Hypothalamus (tissue), 51 donors: ENCODE results near the gene CREB5.
"Not testable (repeated sequence)": the region's sequence is repeated elsewhere in the genome, so short reads cannot be mapped to it uniquely, and the experiment has no call there.

Experiments used
- DNase-seq, 51 donors: peaks; one replicate each; lab custom pipeline; 2025; lab: John Stamatoyannopoulos, UW

CREB5 gene

DNA sequence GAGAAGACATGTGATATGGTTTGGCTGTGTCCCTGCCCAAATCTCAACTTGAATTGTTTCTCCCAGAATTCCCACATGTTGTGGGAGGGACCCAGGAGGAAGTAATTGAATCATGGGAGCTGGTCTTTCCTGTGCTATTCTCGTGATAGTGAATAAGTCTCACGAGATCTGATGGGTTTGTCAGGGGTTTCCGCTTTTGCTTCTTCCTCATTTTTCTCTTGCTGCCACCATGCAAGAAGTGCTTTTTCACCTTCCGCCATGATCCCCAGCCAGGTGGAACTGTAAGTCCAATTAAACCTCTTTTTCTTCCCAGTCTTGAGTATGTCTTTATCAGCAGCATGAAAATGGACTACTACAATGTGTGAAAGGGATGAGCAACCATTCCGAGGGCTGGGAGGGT is 185.7 kb downstream of the CREB5 start:
- not testable (repeated sequence) for DNase-seq

DNA sequence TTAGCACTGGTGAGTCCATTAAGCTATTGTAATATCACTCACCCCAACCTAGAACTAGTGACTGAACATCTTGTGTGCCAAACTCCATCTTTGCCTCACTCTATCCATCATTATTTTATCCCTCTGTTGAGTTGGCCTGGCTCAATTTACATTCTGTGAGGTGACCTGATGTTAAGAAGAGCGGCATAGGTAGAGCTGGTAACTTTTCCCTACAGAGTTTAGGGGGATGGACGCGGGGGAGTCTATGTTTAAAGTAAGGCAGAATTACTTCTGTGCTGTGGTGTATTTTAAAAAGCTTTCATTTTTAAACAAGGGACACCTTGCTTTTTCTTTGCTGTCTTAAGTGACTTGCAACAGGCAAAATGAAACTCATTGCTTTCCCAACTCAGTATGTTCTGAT is 186.3 kb downstream of the CREB5 start:
- no peak for DNase-seq

DNA sequence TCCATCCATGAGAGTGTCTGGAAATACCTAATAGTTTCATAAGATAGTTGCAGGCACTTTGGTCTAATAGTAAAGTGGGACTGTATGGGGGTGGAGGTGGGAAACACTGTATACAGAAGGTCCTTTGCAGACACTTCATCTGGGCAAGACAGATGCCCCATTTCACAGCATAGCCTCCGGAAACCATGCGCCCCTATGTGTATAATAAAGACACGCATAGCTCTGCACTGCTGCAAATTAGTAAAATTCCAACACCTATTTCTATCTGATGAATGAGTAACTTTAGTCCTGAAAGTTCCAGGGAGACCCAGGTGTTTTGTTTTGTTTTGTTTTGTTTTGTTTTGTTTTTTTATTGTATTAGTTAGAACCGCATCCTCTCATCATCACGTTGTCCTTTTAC is 187.1 kb downstream of the CREB5 start:
- DNase-seq, result no peak

DNA sequence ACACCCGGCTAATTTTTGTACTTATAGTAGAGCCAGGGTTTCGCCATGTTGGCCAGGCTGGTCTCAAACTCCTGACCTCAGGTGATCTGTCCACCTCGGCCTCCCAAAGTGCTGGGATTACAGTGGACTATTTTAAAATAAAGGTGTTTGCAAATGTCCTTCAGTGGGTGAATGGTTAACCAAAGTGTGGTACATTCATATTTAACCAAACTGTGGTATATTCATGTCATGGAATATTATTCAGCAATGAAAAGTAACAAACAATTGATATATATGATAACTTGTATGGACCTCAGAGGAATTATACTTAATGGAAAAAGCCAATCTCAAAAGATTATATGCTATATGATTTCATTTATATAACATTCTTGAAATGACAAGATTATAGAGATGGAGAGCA is 190.0 kb downstream of the CREB5 start:
- no peak for DNase-seq

DNA sequence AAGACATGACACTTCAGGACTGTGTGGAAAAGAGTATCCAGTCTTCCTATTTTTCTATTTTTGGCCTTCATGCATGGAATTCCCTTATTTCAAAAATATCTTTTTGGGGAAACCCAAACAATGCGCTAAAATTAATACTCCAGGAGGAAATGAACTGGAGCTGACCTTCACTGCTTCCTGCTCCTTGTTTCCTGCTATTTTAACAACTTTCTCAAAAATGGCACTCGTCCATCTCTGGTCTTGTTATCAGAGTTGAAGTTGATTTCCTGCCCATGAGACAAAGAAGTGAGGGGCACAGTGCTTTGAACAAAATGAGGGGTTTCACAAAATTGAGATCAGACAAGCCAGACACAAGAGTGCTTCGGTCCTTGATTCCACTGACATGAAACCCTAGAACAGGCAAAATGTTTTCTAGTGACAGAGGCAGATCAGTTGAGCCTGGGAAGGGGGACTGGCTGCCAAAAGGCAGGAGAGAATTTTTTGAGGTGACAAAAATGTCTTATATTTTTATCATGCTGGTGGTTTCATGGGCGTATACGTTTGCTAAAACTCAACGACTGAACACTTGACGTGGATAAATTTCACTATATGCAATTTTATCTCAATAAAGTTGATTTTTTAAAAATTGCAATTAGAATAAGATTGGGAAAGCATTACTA is 193.2 kb downstream of the CREB5 start:
- DNase-seq, result no peak

DNA sequence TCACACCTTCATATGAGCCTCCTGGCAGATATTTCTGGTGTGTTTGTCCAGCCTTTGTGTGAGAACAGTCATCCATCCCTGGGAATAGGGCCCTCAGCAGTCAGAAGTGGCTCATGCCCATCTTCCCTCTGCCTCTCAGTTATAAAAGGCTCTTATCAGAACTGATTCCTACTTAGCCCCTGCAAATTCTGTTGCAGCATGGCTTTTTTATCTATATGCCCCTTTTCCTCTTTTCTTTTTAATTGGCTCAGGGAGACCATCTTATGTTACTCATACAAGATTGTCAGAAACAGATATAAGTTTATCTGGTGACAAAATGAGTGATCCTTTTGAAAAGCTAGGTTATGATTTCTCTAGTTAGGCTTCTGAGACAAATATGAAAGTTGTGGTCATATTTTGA is 194.1 kb downstream of the CREB5 start:
- no peak for DNase-seq

DNA sequence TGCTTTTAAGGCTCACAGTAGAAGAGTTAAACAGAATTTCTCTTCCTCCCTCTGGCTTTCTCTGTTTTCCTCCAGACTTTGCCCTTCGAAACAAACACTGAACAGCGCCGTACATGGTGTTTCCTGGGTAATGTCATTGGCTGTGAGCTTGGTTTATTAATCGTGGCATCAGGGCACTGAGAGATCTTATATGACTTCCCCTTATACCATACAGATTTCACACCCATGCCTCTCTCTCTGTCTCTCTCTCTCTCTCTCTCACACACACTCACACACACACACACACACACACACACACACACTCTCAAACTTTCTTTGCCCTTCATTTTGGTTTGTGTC is 195.5 kb downstream of the CREB5 start:
- DNase-seq, result no peak

DNA sequence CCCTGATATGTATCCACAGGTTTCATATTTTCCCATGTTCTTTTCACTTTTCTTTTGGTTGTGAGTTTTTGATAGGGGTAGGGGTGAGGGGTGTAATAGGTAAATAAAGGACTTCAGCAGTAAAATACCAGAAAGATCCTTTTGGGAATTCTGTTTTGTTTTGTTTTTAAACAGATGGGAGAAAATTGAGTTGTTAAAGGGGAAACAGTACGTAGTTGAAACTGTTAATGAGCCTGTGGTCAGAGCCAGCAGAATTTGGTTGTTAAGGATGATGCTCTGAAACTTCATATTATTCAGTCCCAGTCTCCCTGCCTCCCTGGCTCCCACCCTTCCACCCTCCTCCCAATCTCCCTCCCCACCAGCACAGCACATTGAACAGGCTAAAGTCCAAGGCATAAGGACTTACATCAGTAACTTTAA is 195.9 kb downstream of the CREB5 start:
- no peak for DNase-seq

DNA sequence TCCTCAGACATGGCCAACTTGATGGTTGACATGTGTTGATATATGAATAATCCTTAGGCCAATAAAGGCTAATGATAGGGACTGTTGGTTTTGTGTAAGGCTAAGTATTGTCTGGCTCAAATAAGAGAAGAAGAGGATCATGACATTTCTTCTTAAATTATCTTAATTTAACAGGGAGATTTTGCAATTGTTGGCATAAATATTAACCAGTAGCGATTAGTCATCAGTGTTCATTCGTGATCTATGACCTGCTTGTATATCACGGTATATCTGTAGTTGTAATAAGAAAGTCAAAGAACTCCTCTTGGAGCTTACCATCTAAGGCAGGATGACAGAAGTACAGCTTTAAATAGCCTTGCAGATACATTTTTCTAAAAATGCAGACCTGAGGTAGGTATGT is 196.4 kb downstream of the CREB5 start:
- no peak for DNase-seq

DNA sequence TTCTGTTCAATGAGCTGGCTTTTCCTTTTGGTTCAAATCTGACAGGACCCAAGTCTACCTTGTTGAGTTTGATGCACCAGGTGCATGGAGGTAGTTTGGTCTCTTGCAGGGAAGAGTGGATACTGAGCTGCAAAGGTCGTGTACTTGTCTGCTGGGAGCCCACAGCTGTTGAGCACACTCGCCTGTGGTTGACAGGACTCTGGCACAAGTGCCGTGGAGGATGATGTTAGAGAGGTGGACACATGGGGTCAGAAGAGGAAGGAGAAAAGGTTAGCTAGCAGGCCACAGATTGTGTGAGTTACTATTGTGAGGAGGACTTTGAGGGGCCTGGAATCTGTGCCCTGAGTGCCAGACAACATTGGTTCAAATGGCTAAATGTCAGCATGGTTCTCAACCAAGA is 197.3 kb downstream of the CREB5 start:
- no peak for DNase-seq

DNA sequence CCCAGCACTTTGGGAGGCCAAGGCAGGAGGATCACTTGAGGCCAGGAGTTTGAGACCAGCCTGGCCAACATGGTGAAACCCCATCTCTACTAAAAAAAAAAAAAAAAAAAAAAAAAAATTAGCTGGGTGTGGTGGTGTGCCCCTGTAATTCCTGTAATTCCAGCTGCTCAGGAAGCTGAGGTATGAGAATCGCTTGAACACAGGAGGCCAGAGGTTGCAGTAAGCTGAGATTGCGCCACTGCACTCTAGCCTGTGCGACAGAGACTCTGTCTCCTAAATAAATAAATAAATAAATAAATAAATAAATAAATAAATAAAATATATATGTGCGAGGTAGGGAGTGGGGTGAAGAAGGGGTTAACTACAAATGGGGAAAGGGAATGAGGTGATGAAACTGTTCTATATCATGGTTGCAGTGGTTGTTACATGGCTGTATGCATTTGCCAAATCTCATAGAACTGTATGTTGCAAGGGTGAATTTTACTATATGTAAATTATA is 199.1 kb downstream of the CREB5 start:
- DNase-seq, result not testable (repeated sequence)

DNA sequence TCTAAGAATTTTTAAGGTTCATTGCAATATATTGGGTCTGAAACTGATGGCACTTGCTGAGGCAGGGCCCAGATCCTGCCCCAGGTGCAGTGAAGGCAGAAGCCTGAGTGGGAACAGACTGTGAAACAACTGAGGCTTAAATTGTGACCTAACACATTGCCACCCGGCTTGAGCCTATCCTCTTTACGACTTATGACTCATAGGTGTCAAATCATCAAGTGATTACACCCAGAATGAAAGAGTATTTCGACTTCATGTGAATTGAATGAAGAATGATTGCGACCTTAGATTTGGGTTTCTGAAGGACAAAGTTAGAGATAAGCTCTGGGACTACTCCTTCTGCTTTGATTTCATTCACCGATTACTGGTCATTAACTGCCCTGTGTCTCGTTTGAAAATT is 200.9 kb downstream of the CREB5 start:
- no peak for DNase-seq

DNA sequence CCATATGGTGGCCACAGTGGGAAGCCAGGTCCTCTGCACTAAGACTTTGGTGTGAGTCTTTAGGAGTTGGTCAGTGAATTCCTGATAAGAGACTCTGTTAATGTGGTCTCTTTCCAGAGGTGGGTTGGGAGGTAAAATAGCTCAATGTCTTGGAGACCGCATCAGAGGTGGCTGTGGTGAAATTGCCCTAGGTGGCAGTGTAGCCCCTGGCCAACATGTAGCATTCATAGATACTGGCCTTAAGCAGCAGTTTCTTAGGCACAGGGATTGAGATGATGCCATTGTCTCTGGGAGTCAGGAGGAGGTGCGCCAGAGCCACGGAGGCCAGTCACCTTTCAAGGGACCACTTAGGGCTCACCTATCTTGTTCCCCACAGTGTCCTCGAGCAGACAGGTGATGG is 202.8 kb downstream of the CREB5 start:
- DNase-seq, result peak in 11 of 51 donors; percentile 2 to 32 (median 9)

DNA sequence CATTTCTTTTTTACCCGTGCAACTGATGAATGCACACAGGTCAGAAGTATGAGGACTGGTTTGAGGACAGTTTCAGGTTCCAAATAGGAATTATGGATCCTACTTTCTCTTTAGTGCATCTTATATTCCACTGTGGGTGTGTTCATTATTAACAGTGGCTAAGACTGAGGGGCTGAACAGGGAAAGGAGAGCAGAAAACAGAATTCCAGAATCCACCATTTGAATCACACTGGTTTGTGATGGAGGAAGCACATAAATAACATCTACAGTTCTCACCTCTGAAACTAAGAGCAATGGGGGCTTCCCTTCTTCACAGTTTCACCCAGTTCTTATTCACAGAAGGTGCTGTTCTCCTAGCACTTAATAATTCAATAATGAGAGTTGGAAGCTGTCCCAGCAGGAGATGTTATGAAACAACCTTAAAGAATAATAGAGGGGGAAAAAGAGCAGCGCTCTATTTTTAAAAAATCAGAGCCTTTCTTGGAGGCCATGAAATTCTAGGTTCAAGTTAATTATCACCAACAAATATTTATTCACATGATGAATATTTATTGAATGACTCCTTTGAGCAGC is 205.1 kb downstream of the CREB5 start:
- peak in 1 of 51 donors; percentile 11 for DNase-seq

DNA sequence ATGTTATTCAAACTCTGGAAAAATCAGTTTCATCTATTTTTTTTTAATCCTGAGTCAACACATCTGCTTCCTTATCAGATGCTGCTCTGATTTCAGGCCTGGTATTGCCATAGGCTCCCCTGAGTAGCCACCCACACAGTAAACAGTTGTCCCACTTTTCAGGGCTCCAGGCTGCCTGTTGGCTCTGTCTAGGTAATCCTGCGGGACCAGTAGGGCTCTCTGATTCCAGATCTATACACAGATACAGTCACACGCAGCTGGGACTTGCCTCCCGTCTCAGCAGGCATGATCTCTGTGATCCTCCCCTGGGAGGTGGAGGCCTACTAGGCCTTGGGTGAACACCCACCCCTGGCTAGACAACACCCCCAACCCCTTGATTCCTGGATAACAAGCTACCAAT is 206.1 kb downstream of the CREB5 start:
- peak in 1 of 51 donors; percentile 8 for DNase-seq

DNA sequence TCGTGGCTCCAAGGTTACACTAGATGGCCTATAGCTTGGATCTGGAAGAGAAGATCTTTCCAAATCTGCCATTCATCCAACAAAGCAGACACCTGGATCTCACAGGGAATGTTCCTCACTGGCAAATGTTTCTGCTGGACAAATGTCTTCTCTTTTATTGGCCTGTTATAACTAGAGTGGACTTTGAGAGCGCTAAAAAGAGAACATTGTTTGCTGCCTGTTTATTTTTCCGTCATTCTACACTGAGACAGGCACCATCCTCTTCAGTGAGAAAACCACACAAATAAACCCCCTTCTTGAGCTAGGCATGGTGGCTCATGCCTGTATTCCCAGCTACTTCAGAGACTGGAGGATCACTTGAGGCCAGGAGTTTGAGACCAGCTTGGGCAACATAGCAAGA is 206.9 kb downstream of the CREB5 start:
- no peak for DNase-seq

DNA sequence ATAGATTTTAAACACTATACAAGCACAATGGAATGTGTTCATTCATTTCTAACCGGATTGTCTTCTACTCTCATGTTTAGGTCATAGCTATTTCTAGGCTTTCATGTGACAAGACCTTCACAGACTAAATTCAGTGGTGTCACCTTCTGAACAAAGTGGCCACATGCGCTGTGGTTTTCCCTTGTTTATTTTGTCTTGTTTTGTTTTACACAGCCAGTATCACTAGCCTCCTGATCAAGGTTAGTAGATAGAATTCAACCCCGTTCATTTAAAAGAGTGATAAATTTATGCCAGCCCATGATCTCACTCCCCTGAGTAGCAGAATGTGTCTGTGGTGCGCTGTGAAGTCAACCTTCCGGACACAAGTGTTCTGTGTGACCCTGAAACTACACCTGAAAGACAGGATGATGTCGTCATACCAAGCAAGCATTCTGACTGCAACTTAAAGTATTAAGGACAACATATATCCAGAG is 209.1 kb downstream of the CREB5 start:
- DNase-seq, result no peak

DNA sequence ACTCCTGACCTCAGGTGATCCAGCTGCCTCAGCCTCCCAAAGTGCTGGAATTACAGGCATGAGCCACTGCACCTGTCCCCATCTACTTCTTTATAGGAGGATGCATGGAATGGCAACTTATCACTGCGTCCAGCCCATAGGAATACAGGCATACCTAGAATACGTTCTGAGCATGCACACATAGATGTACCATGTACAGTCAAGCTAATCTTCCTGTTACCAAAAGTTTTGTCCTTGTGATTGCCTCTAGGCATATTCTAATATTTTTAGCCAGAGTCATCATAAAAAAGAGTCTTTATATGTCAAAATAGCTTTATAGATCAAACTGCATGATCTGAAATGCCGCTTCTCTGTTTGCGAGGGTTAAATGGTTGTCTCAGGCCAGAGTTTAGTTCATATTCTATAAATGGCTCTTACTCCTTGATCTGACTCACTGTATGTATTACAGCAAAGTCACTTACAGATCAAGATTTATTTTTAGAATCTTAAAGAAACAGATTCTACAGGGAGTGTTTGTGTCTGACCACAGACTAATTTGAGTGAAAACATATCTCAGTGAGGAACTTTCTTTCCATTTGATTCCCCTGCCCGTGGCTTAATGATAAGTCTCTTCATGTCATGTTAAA is 210.9 kb downstream of the CREB5 start:
- no peak for DNase-seq

DNA sequence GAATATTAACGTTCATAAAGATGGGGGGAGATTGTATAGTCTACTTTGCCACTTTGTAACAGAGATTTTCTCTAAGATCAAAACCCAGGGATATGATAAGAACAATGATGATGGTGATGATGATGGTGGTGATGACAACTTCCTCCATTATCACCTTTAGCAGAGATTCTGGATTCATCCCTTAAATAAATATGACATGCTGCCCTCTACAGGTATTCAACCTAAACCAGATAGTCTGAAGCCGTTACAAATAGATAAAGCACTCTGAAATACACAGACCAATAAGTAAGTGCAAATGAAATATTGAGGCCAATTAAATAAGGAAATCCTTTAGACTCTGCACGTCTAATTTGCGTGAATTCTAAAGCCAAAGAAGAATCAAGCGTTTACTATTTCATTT is 211.5 kb downstream of the CREB5 start:
- DNase-seq, result no peak

DNA sequence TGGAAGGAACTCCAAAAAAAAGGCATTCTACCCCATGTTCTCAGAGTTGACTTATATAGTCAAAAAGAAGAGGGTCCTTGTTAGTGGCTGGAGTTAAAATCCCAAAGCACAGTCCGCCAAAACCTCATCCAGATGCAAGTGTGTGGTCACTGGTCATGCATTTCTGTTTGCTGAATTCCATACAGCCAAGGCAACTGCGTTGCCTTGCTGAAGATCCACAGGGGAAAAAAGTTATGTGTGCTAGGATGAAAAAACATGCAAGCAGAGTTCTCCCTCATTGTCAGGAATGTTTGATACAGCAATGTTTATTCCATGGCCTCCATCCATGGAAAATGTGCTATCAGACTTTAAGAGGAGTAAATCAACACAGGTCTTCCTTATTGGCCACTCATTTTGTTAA is 213.1 kb downstream of the CREB5 start:
- no peak for DNase-seq

DNA sequence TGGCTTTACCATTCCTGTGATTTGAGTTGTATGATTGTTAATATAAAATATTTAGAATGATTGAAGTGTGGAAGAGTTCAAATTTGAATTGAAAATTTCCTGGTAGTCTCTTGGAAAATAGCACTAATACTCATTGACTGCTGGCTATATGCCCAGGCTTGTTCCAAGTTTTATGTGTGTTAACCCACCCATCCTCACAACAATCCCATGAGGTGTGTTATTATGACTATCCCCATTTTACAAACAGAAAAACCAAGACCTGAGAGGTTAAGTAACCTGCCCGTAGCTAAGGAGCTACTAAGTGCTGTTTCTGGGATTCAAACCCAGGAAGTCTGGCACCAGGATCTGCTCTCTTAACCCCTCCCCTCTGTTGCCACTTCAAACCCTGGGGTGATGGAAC is 213.9 kb downstream of the CREB5 start:
- no peak for DNase-seq

DNA sequence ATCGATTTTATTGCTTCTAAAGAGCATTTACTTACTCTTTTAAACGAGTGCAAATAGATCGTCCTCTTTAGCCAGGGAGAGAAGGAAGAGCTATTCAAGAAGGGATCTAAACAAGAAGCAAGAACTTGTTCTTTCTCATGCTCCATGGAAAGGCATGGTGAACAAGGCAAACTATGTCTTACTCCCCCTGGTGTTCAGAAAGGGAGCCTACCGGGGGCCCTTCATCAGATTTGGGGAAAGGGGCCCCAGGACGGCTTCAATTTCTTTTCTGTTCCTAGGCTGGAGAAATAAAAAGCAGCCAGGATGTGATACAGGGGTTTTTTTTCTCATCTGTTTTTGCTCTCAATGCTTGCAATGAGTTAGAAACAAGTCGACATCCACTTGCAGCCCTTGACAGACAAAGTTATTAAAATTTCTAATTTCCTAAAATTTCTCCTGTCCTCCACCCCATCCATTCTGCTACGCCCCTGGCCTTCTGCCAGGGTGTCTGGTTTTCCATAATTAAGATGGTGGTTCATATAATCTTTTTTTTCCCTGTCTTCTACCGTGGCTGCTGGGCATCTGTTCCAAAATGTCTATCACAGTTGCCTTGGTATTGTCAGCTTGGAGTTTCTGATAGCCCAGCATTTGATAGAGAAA is 214.4 kb downstream of the CREB5 start:
- peak in 1 of 51 donors; percentile 4 for DNase-seq
